GM12873 (cell line): ENCODE measurements around the gene MINPP1.

ENCODE experiments used
- TF ChIP-seq, protein P1 (sequence below): IDR thresholded peaks from 2 replicates; pipeline ENCODE4 v1.5.1; 2012; ENCODE audit warnings: low read depth, mild to moderate bottlenecking, moderate library complexity, low read length, control low read depth; ENCODE audit not compliant: insufficient read depth; ENCODE audit errors: missing control alignments

MINPP1 gene, protein sequence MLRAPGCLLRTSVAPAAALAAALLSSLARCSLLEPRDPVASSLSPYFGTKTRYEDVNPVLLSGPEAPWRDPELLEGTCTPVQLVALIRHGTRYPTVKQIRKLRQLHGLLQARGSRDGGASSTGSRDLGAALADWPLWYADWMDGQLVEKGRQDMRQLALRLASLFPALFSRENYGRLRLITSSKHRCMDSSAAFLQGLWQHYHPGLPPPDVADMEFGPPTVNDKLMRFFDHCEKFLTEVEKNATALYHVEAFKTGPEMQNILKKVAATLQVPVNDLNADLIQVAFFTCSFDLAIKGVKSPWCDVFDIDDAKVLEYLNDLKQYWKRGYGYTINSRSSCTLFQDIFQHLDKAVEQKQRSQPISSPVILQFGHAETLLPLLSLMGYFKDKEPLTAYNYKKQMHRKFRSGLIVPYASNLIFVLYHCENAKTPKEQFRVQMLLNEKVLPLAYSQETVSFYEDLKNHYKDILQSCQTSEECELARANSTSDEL

DNA sequence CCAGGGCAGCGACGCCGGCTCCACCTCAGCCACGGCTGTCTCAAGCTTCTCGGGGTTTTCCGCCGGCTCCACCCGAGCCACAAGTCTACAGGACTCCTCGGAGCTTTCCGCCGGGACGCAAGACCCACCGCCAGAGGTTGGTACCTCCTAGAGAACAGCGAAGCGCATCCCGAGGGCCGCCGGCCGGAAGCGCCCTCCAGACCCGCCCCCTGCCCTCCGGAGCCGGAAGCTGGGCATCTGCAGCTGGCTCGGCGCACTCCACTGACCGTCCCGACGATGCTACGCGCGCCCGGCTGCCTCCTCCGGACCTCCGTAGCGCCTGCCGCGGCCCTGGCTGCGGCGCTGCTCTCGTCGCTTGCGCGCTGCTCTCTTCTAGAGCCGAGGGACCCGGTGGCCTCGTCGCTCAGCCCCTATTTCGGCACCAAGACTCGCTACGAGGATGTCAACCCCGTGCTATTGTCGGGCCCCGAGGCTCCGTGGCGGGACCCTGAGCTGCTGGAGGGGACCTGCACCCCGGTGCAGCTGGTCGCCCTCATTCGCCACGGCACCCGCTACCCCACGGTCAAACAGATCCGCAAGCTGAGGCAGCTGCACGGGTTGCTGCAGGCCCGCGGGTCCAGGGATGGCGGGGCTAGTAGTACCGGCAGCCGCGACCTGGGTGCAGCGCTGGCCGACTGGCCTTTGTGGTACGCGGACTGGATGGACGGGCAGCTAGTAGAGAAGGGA, at the start of gene MINPP1:
TSS of gene MINPP1 (plus strand) at position 254 of the 726 bp plus-strand sequence. CDS start at position 277, 23 bp downstream.
- TF ChIP-seq, protein P1, sequence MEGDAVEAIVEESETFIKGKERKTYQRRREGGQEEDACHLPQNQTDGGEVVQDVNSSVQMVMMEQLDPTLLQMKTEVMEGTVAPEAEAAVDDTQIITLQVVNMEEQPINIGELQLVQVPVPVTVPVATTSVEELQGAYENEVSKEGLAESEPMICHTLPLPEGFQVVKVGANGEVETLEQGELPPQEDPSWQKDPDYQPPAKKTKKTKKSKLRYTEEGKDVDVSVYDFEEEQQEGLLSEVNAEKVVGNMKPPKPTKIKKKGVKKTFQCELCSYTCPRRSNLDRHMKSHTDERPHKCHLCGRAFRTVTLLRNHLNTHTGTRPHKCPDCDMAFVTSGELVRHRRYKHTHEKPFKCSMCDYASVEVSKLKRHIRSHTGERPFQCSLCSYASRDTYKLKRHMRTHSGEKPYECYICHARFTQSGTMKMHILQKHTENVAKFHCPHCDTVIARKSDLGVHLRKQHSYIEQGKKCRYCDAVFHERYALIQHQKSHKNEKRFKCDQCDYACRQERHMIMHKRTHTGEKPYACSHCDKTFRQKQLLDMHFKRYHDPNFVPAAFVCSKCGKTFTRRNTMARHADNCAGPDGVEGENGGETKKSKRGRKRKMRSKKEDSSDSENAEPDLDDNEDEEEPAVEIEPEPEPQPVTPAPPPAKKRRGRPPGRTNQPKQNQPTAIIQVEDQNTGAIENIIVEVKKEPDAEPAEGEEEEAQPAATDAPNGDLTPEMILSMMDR, result no peak

DNA sequence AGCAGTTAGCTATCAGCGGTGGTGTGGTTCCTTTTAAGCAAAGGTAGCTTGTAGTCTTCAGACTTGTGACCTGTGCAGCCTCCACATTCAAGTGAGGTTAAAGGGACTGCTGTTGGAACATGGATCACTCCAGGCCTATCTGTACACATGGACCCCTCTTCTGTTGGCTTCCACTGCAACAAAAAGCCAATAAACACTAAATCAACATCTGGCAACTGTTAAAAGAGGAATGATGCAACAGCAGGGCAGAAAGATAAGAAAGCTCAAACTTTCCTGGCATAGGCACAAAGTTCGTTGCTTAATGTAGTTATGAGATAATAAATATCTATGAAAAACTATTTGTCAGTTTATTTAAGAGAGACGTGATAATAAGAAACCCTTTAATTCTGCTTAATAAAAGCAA, 4.0 kb upstream of the MINPP1 start:
- TF ChIP-seq, protein P1, result no peak

DNA sequence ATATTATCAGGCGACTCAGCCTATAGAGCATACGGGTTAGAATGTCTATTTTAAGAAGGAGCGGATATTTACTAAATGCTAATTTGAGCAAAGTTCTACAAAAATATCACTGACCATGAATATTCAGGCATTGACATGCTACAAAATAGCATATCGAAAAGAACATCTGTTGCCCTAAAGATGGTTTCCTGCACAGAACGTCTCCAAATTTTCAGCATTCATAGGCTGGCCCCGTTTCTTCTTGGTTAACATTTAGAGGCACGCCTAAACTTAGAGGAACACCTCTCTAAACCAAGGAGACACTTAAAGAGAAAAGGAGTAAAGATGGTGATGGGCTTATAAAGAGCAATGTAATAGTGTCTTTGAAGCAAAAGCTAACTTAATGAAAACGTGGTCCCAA, 1.3 kb upstream of the MINPP1 start:
- TF ChIP-seq, protein P1, result no peak

DNA sequence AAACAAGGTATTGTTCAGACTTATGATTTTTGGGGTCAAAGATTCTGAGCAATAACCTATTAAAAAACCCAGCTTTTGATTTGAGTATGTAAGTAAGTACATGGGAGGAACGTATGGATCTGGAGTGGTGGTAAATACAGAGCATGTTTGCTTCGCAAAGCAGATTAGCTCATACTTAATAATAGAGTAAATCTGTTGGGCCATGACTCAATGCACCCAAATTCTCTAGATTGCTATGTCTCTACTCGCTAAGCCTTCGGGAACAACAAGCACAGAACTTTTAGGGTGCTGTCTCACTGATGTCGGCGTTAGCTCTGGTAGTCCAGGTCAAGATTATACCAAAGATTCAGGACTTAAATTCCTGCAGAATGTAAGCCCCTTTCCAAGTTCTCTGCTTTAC, 807 bp upstream of the MINPP1 start:
- TF ChIP-seq, protein P1, result no peak

DNA sequence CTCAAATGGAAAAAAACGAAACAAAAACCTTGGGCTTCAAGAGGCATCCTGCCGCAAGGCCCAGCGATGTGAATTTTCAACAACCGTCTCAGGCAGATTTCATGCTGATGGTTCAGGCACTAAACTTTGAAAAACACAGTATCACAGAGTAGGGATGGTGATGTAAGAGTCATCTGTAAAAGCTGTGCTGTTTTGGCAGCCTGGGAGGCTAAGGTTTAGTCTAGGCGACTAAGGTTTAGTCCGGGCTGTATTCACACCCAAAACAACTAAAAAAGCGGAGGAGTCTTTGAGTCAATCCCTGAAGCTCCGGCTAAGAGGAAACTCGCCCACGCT, 420 bp upstream of the MINPP1 start:
- TF ChIP-seq, protein P1, result no peak

DNA sequence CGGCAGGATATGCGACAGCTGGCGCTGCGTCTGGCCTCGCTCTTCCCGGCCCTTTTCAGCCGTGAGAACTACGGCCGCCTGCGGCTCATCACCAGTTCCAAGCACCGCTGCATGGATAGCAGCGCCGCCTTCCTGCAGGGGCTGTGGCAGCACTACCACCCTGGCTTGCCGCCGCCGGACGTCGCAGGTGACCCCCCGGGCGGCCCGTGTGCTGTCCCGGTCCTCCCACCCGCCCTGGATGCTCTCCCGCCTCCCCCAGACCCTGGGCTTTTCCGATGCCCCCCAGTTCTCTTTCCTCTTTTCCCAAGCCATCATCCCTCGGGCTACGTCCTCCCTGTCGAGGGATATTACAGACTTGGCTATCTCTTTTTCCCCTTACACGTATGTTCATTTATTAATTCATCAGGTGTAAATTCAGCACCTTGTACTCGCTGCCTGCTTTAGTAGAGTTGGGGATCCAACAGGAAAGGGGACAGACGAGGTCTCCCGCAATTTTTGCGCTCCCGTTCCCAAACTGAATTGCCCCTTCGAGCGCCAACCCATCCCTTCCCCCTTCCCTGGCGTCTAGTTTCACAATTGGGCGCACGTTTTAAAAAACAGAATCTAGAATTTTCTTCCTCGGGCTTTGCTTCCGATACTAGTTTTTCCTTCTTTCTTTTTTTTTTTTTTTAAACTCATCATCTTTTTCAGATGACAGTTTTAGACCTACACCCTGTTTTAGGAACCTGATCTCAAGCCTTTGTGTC, 846 bp downstream of the MINPP1 start:
- TF ChIP-seq, protein P1, result peak; percentile 69

DNA sequence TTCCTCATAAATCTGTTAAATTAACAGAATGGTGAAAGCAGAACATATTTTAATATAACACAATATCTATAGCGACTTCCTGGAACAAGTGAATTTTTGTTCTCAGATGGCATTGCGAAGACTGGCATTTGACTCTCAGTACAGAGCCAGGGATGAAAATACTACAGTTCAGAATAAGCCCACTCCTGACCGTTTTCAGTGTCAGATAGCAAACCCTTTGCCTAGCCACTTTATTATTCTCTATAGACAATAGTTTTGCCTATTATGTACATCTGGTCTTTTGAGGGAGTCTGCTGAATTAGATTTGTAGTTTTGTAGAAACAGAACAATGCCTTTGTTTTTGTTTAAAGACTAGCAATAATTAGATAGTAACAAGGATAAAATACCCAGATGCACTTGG, 2.3 kb downstream of the MINPP1 start:
- TF ChIP-seq, protein P1, result no peak
